Heart right ventricle (tissue), 16 donors: ENCODE measurements around the gene NDUFS3. TPM values are rescaled to one million over a fixed set of nuclear protein-coding genes. Genes with fewer than 3 reads are reported as not detected.

Experiments used
- ATAC-seq, 8 donors: fragments of 200-7000 bp; cut with Tn5 transposase; one replicate each; pipeline ENCODE4 v1.9.1; 2020; ENCODE audit warnings: mild to moderate bottlenecking in 8 of 8, moderate library complexity in 8 of 8, moderate number of reproducible peaks in 1 of 8
- DNase-seq, 2 donors: peaks; one replicate each; pipeline ENCODE4 v3.0.0-alpha.2; 2020
- H3K27ac ChIP-seq, 10 donors: fragments of 200-600 bp; sonication (generic) in 2 of 10; one replicate each; pipeline versions ENCODE4 v1.5.0 to v1.8.0; 2020 to 2022; ENCODE audit warnings: mild to moderate bottlenecking in 3 of 10
- H3K27me3 ChIP-seq, 7 donors: fragments of 200-600 bp; one replicate each; pipeline ENCODE4 v1.8.0; 2021 to 2022; ENCODE audit warnings: mild to moderate bottlenecking in 2 of 7
- H3K36me3 ChIP-seq, 9 donors: fragments of 200-600 bp; sonication (generic) in 1 of 9; one replicate each; pipeline versions ENCODE4 v1.5.0 to v1.8.0; 2020 to 2022; ENCODE audit warnings: mild to moderate bottlenecking in 2 of 9
- H3K4me1 ChIP-seq, 9 donors: fragments of 200-600 bp; sonication (generic) in 1 of 9; one replicate each; pipeline versions ENCODE4 v1.5.0 to v1.8.0; 2020 to 2022; ENCODE audit warnings: mild to moderate bottlenecking in 4 of 9
- H3K4me3 ChIP-seq, 10 donors: fragments of 200-600 bp; sonication (generic) in 2 of 10; one replicate each; pipeline versions ENCODE4 v1.5.0 to v1.8.0; 2020 to 2022; ENCODE audit warnings: mild to moderate bottlenecking in 7 of 10, moderate library complexity in 2 of 10
- H3K9me3 ChIP-seq, 11 donors: fragments of 200-600 bp in 10 of 11; sonication (generic) in 2 of 11; one replicate each; pipeline versions ENCODE4 v1.5.0 to v1.8.0; 2013 to 2022; ENCODE audit warnings: mild to moderate bottlenecking in 2 of 11, control low read depth in 1 of 11, moderate library complexity in 1 of 11
- WGBS, 2 donors: extraction: QIAGEN DNeasy Blood & Tissue Kit; methylation state at CpG; one replicate each; pipeline ENCODE4 v1.1.7; 2013; ENCODE audit warnings: inconsistent platforms in 1 of 2; 5-methylcytosine and 5-hydroxymethylcytosine counted together
- intact Hi-C, 10 donors: fragments of 100-400 bp; cut with DNase I; formaldehyde crosslinking; loops; one replicate each; pipeline versions ENCODE4 v1.11.1 to v1.14.2; 2022
- polyA plus RNA-seq, 2 donors: library from polyadenylated mRNA; stranded (reverse); fragments of 200-250 nt; gene quantifications; one replicate each; pipeline ENCODE4 v1.2.3, GENCODE V29; 2013
- total RNA-seq, 10 donors: library from RNA; stranded (reverse); fragmentation: NEBNext Ultra II Directional in 3 of 10; extraction: Animal tissue kit (Norgen Biotek cat#: 25700) in 3 of 10; gene quantifications; one replicate each; pipeline versions ENCODE4 v1.2.1 to v1.2.4, GENCODE V29; 2021 to 2023
- TF ChIP-seq, protein P1 (sequence below), 9 donors: fragments of 200-600 bp; sonication (generic) in 2 of 9; IDR thresholded peaks; one replicate each; pipeline versions ENCODE4 v1.5.0 to v1.8.0; 2021 to 2022; ENCODE audit warnings: antibody characterized with exemption in 9 of 9, mild to moderate bottlenecking in 5 of 9, moderate library complexity in 1 of 9
- donor health status: Arrhythmogenic right ventricular cardiomyopathy.
- donor health status: ischemic (EF 13 %, LVEDD 7.1; RV severe dilation, severe dysfunction).
- donor health status: healthy with polysubstance abuse.
- donor health status: DM: no; HTN: yes; CAD: no.
- donor health status: DM: no; HTN: no; CAD: no.
- donor health status: ischemic (EF 25% LVEDD 6.9; RV normal size, moderate dysfunction).
- donor health status: ischemic (EF 25% LVEDD 5.7; RV mildly dilated, moderate dysfunction).
- donor health status: healthy.
- donor health status: DM: yes; HTN: yes; CAD: no.
- donor health status: Ischemic cardiomyopathy.
- donor health status: ischemic (EF 35%, LVEDD 5.7; RV mildly dilated, moderate dysfunction).
- donor health status: nonischemic (EF 11% LVEDD 7.7; RV severe dilation, severe dysfunction).
- donor health status: DM: yes; HTN: yes; CAD: no.
- donor health status: PGD.
- donor health status: ischemic (EF 29% LVEDD 5.4; RV normal size, mild dysfunction).
- donor health status: nonischemic (EF 23%, LVEDD 6.1; RV moderate dilation, normal function).

Gene NDUFS3
- total and polyA plus RNA-seq, 12 donors = 171 to 570 (median 294) TPM

DNA sequence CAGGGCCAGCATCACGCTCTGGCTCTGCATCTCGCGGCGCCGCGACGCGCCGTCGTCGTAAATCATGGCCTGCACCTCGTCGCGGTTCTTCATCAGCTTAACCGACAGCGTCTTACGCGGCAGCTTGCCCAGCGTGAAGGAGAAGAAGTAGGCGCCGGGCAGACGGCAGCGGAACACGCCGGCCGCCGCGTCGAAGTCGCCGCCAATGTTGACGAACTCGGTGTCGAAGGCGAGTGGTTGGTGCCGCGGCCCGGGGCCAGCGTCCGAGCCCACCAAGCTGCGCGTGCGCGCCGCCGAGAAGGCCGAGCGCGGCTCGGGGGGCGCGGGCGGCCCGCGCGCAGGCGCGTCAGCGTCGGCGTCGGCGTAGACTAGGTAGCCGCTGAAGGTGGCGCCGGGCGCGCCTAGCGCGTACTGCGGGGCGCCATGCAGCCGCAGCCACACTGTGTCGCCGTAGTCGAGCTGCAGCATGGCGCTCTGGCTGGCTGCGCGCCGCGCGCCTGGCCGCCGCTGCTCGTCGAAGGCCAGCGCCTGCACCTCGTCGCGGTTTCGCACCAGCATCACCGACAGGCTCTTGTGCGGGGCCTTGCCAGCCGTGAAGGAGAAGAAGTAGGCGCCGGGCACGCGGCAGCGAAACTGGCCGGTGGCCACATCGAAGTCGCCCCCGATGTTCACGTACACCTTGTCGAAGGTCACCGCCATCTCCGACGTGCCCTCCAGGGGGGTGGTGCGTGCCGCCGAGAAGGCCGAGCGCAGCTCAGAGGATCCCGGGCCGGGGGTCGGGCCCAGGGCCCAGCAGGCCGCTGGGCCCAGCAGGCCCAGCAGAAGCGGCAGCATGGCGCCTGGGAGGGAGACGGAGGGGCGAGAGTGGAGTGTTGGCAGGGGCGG, 11.3 kb downstream of the NDUFS3 start:
- Histone ChIP-seq H3K36me3 (peaks cover 0 to 3% (median 0%) of the 10 kb centered on the region in 9 donors), H3K27me3 (peaks cover 0 to 62% (median 47%) of the 10 kb centered on the region in 7 donors), H3K27ac (peak overlapping the region in 1 of 10 donors; percentile 16), H3K4me3 (peak overlapping the region in 9 of 10 donors; percentile 17 to 51 (median 42)), H3K4me1 (peaks cover 2 to 45% (median 25%) of the 10 kb centered on the region in 9 donors), H3K9me3 (no peaks in the 10 kb centered on the region)
- peak in 1 of 2 donors; percentile 39 for DNase-seq
- TF ChIP-seq, protein P1, sequence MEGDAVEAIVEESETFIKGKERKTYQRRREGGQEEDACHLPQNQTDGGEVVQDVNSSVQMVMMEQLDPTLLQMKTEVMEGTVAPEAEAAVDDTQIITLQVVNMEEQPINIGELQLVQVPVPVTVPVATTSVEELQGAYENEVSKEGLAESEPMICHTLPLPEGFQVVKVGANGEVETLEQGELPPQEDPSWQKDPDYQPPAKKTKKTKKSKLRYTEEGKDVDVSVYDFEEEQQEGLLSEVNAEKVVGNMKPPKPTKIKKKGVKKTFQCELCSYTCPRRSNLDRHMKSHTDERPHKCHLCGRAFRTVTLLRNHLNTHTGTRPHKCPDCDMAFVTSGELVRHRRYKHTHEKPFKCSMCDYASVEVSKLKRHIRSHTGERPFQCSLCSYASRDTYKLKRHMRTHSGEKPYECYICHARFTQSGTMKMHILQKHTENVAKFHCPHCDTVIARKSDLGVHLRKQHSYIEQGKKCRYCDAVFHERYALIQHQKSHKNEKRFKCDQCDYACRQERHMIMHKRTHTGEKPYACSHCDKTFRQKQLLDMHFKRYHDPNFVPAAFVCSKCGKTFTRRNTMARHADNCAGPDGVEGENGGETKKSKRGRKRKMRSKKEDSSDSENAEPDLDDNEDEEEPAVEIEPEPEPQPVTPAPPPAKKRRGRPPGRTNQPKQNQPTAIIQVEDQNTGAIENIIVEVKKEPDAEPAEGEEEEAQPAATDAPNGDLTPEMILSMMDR (IDR thresholded peaks at IDR 0.05) = no peak
- intact Hi-C loops = loop anchor here in 1 of 10 donors (10.0 kb wide), 1 partner anchor 745 kb away; no protein-coding TSS in a partner anchor
- WGBS, 2 donors = 27 to 28% methylated on average over 105 to 122 of the region's 122 CpGs
- peak in 1 of 8 donors; percentile 16 for ATAC-seq

DNA sequence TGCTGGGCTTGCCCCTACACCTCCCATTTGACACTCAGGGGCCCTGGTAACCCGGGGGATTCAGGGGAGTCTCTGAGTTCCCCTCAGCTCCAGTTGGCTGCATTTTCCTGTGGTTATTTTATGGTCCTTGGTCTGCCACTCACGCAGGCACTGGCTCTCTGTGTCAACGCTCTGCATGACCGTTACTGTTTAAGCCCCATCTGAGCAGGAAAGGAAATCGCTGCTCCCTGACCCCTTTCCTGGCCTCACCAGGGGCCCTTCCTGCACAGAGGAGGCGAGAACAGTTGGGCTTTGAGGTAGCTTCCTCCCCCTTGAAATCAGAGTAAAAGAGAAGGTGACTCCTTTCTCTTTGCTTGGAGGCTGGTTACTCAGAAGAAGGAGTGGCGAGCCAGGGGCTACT, 12.9 kb downstream of the NDUFS3 start:
- intact Hi-C loops = no loop called here
- TF ChIP-seq, protein P1 (IDR thresholded peaks at IDR 0.05) = no peak
- no peak for DNase-seq
- H3K9me3 ChIP-seq = no peaks in the 10 kb centered on the region
- H3K36me3 ChIP-seq = no peaks in the 10 kb centered on the region
- no peak overlapping the region for H3K4me3 ChIP-seq
- H3K27ac ChIP-seq = no peak overlapping the region
- WGBS, 2 donors = 51 to 57% methylated on average over 7 of the region's 7 CpGs
- H3K4me1 ChIP-seq = peaks cover 2 to 31% (median 18%) of the 10 kb centered on the region in 9 donors
- H3K27me3 ChIP-seq = peaks cover 0 to 62% (median 50%) of the 10 kb centered on the region in 7 donors
- no peak for ATAC-seq

DNA sequence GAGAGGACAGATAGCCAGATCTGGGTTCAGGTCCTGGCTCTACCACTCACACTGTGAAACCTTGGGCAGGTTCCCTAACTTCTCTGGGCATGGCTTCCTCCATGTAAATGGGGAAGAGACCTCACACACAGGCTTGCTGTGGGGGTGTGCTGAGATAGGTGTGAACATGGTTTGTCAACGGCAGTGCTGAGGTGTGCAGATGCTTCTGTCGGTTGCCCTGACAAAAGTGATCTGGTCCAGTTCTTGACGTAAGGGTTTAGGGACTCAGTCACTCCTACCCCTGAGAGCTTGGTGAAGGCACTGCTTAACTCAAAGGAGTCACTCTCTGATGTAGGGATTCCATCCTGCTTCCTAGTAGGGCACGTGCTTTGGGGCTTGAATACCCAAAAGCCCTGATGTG, 13.4 kb downstream of the NDUFS3 start:
- Histone ChIP-seq H3K36me3 (no peaks in the 10 kb centered on the region), H3K4me1 (peaks cover 2 to 26% (median 18%) of the 10 kb centered on the region in 9 donors), H3K27me3 (peaks cover 0 to 62% (median 50%) of the 10 kb centered on the region in 7 donors), H3K27ac (no peak overlapping the region), H3K4me3 (no peak overlapping the region), H3K9me3 (no peaks in the 10 kb centered on the region)
- ATAC-seq (no peak), DNase-seq (no peak)
- intact Hi-C loops = no loop called here
- TF ChIP-seq, protein P1 (IDR thresholded peaks at IDR 0.05) = no peak
- 71 to 77% methylated on average over 4 of the region's 4 CpGs for WGBS, 2 donors

DNA sequence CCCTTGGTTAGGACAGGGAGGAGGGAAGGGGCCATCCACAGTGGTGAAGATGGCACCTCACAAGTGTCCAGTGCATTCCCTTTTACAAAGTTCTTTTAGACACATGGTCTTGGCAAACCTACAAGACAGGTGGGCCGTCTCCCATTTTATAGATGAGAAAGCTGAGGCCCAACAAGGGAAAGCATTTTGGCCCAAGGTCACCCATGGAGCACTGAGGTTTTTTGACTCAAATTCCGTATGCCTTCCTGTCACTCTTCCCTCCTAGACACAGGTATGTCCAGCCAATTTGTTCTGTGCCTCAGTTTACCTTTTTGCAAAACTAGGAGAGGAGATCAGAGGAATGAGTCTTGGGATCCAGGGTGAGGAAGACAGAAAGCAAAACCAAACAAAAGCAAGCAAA, 14.1 kb downstream of the NDUFS3 start:
- intact Hi-C loops = no loop called here
- H3K27ac ChIP-seq = no peak overlapping the region
- peaks cover 2 to 26% (median 18%) of the 10 kb centered on the region in 9 donors for H3K4me1 ChIP-seq
- H3K9me3 ChIP-seq = no peaks in the 10 kb centered on the region
- DNase-seq = no peak
- no peak overlapping the region for H3K4me3 ChIP-seq
- H3K27me3 ChIP-seq = peaks cover 0 to 62% (median 50%) of the 10 kb centered on the region in 7 donors
- H3K36me3 ChIP-seq = no peaks in the 10 kb centered on the region
- TF ChIP-seq, protein P1 (IDR thresholded peaks at IDR 0.05) = no peak
- 82 to 90% methylated on average over 2 of the region's 2 CpGs for WGBS, 2 donors
- ATAC-seq = no peak
